Lower leg skin (tissue), 3 donors: ENCODE data around the gene LEPROT.

Experiments used
- POLR2A ChIP-seq, 2 donors: fragments of 450-650 bp; IDR thresholded peaks; one replicate each; pipeline ENCODE4 v1.6.1; 2016 to 2017; ENCODE audit warnings: antibody characterized with exemption in 2 of 2, mild to moderate bottlenecking in 1 of 2, moderate library complexity in 1 of 2
- TF ChIP-seq, protein P1 (sequence below), 3 donors: fragments of 450-650 bp; IDR thresholded peaks; one replicate each; pipeline ENCODE4 v1.5.1; 2016; ENCODE audit warnings: antibody characterized with exemption in 3 of 3, mild to moderate bottlenecking in 3 of 3, moderate library complexity in 2 of 3

DNA sequence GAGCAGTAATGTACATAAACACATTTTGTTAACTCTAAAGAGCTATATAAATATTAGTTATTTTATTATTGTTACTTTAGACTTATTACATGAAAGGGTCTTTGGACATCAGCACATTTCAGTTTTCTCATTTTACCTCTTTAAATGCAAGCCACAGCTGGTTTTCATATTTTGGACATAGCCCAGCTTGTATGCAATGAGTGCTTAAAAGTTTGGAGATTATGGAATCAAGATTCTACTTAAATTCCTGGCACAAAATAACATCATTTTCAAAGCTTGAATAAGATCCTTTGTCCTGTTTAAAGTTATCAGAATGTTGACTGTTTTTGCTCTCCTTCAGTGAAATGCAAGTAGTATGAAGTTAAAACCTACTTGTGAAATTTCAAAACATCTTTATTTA, 15.5 kb upstream of the LEPROT start:
- TF ChIP-seq POLR2A (IDR thresholded peaks at IDR 0.05), result no peak
- TF ChIP-seq, protein P1, sequence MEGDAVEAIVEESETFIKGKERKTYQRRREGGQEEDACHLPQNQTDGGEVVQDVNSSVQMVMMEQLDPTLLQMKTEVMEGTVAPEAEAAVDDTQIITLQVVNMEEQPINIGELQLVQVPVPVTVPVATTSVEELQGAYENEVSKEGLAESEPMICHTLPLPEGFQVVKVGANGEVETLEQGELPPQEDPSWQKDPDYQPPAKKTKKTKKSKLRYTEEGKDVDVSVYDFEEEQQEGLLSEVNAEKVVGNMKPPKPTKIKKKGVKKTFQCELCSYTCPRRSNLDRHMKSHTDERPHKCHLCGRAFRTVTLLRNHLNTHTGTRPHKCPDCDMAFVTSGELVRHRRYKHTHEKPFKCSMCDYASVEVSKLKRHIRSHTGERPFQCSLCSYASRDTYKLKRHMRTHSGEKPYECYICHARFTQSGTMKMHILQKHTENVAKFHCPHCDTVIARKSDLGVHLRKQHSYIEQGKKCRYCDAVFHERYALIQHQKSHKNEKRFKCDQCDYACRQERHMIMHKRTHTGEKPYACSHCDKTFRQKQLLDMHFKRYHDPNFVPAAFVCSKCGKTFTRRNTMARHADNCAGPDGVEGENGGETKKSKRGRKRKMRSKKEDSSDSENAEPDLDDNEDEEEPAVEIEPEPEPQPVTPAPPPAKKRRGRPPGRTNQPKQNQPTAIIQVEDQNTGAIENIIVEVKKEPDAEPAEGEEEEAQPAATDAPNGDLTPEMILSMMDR (IDR thresholded peaks at IDR 0.05), result no peak
